WI38 (cell line): ENCODE data around the gene MIR17HG.

Experiments used
- H3K4me3 ChIP-seq: 2 replicates; pipeline ENCODE4 v1.5.1; 2011; ENCODE audit warnings: low read depth, mild to moderate bottlenecking, control low read depth, low read length
- CTCF ChIP-seq: IDR thresholded peaks from 2 replicates; pipeline ENCODE4 v1.5.1; 2012; ENCODE audit warnings: low read depth, mild to moderate bottlenecking, control low read depth, low read length

The MIR17HG gene

GRCh38 chr13:91355099-91355825 is 7.8 kb downstream of the MIR17HG start:
- H3K4me3 ChIP-seq = no peak overlapping the region
- TF ChIP-seq CTCF = no peak

GRCh38 chr13:91355826-91356710 is 8.6 kb downstream of the MIR17HG start:
- no peak overlapping the region for H3K4me3 ChIP-seq
- no peak for TF ChIP-seq CTCF

GRCh38 chr13:91356919-91357612 is 9.6 kb downstream of the MIR17HG start:
- no peak for TF ChIP-seq CTCF

GRCh38 chr13:91357613-91358386 is 10.3 kb downstream of the MIR17HG start:
- no peak overlapping the region for H3K4me3 ChIP-seq
- TF ChIP-seq CTCF = no peak

More at GRCh38 chr13:91356919-91357612, 9.6 kb downstream of the MIR17HG start:
- no peak overlapping the region for H3K4me3 ChIP-seq

- H3K4me3 ChIP-seq = no peak overlapping the region
- TF ChIP-seq CTCF = no peak
Measured at GRCh38 chr13:91358387-91358782, 10.9 kb downstream of the MIR17HG start.

- no peak overlapping the region for H3K4me3 ChIP-seq
- no peak for TF ChIP-seq CTCF
Measured at GRCh38 chr13:91359111-91359510, 11.6 kb downstream of the MIR17HG start.
